Measurements from ENCODE around the gene NCDN.

The NCDN gene

DNA sequence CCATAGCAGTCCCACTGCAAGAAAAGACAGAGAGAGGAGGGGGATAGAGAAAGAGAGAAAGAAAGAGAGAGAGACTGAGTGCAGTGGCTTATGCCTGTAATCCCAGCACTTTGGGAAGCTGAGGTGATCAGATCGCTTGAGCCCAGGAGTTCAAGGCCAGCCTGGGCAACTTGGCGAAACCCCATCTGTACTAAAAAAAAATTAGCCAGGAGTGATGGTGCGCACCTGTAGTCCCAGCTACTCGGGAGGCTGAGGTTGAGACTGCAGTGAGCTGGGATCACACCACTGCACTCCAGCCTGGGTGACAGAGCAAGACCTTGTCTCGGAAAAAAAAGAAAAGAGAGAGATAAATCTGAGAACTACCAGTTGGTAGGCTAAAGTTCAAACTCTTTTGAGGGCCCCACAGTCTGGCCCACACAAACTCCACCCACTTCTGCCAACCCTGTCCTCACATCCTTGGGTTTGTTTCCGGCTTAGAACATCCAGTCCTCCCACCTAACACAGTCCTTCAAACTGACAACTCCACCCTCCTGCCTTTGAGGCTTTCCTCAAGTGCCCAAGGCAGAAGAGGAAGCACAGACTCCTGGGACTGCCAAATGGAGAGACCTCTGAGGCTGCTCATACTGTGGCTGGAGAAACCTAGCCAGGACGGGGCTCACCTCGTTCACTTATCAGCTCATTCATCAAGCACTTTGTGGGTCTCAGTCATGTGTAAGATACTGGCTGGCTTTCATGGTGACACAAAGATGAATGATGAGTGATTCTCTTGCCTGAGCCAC is 35.6 kb downstream of the NCDN start:
- DNase-seq: peak; percentile 53

DNA sequence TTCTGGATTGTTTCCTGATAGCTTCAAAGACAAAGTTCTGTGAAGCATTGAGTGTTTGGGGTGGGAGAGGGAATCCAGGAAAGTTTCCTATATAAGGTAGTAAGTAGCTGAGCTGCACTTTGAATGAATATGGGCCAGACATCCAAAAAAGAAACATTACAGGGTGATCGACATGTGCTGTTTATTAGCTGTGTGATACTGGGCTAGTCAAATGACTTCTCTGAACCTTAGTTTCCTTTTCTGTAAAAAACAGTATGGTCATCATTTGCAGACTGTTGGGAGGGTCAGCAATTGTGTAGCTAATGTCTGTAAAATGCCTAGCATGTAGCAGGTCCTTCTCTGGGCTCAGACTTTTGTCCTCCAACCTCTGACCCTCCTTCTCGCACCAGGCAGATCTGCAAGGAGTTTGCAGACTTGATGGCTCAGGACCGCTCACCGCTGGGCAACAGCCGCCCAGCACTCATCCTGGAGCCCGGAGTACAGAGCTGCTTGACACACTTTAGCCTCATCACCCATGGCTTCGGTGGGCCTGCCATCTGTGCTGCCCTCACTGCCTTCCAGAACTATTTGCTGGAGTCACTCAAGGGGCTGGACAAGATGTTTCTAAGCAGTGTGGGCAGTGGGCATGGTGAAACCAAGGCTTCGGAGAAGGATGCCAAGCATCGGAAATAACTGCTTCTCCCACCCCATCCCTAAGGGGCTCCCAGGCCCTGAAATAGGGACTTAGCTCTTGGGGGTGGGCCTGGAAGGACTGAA is 36.6 kb downstream of the NCDN start:
- peak; percentile 48 for DNase-seq

DNA sequence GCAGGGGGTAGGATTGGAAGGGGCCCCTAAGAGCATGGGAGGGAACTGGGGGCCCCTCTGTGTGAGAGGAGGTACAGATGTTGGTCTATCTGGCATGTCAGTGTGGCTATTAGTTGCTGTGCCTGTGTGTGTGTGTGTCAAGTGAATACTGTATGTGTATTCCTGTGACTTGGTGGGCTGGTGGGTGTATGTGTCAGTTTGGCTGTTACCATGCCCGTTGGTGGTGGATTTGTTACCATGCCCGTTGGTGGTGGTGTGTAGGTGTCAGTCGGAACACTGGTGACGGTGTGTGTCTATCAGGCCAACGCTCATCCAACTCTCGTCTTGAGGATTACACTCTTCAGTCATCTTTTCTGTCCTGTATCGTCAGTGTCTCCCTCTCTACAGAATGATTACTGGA is 38.1 kb downstream of the NCDN start:
- DNase-seq: peak; percentile 47

DNA sequence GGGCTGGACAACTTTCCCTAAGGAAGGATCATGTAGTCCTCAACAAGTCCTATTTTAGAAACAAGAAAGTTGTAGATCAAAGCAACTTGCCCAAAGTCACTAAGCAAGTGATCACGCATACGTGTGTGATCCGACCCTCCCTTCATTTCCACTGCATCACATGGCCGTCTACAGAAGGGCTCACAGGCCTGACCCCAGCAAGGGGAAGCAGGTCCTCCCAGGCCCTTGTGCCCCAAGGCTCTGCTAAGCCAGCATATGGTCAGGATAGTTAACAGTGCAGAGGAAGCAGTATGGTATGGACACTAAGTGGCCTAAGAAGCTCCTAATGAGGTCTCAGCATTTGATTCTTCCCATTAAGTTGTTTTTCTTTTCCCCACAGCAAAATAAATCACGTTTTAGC is 40.3 kb downstream of the NCDN start:
- peak; percentile 51 for DNase-seq

DNA sequence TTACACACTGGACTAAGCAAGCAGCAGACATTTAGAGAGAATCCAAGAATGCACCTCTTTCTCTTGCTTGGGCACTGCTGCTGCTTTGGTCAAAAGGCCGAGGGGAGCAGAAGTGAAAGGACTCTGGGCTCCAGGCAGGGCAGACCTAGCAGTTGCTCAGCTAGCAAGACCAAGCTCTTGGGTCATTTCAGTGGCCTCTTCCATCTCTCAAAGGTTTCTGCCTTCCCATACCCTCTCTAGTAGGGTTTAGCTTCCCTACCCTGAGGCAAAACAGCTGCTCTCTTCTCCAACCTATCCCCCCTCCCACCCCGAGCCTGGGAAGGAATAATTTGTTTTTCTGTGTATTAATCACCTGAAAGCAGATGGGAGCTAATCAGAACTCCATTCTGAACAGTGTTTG is 41.3 kb downstream of the NCDN start:
- DNase-seq: peak; percentile 51

DNA sequence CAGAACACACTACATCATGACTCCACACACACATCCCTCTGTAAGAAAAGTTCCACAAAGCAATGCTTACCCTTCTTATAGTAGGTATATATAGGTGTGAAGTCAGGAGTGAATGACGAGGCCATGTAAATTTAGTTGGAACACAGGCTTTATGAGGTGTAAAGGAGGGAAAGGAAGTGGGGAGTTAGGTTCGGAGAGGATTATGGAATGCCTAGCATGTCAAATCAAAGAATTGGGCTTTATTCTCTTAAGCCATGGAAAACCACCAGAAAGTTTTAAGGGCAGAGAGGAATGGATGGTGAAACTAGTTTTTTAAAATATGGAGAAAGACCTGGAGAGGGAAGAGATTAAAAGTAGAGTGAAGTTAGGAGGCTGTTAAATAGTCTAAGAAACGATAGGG is 41.8 kb downstream of the NCDN start:
- DNase-seq: no peak

DNA sequence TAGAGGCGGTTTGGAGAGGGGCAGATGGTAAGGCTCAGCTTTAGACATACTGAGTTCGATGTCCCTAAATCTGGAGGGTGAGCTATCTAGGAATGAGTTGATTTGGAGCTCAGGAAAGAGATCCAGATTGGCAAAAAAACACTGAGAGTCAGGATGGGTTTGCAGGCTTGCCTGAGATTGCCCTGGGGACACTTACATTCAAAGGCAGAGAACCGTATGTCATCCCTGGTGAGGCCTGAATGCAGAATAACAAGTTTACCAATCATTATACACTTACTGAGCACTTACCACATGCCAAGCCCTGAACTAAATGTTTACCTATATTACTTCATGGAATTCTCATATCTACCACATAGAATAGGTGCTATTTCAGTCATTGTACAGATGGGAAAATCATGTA is 43.0 kb downstream of the NCDN start:
- peak; percentile 1 for DNase-seq

DNA sequence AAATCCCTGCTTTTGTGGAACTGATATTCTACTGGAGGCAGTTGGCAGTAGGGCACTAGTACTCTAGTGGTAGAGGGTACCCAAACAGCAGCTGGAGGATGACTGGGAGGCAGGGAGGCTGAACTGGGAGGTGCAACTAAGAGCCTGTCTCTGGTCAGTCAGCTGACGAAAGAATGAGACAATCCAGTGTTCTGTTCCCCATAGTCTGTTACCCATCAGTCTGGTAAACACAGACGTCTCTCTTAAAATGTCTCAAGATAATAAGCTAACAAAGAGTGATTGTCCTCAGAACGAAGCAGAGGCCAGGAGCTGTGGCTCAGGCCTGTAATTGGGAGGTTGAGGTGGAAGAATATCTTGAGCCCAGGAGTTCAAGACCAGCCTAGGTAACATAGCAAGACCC is 45.9 kb downstream of the NCDN start:
- no peak for DNase-seq

DNA sequence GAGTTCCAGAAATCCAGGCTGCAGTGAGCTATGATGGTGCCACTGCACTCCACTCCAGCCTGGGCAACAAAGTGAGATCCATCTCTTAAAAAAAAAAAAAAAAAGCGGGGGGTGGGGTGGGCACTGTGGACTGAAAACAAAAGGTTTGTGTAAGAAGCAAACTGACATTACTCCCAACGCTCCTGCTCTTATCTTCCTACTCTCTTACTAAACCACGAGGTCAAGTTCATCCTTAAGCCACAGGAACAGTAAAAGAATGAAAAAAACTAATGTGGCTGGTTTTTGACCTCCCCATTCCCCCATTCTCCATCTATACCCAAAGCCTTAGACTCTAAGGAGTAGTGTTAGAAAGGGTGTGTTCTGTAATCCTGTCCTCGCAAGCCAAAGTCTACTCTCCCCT is 46.3 kb downstream of the NCDN start:
- DNase-seq: no peak

DNA sequence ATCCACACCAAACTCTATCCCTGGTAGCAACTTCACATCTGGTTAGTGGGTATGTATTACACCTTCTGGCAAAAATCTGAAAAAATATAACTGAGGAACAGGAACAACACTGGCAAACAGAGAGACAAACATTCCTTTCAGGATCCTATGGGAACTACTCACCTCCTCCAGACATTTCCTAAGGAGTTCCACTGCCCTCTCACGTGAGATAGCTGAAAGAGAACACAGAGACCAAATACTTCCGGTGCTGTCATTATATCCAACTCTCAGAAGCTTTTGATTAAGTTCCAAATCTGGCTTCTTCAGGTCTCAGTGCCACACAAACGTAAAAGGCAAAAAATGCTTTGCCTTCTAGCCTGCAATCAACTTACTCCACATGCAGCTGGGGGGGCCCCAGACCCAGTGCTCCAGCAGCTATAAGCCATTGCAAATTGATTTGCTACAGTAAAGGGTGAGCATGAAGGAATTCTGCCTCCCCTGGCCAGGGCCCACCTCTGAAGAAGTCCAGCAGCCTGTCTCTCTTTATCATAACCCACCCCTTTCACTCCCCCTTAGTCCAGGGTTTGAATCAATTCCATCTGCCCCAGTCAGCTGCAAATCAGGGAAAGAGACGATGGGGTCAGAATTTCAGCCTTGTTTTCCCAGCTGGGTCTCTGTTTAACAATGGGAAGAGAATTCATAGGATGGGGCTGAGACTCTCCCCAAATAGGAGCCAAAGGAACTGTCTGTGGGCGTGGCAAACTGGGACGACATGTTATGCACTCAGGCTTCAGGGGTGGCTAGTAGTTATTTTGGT is 47.7 kb downstream of the NCDN start:
- DNase-seq: no peak

DNA sequence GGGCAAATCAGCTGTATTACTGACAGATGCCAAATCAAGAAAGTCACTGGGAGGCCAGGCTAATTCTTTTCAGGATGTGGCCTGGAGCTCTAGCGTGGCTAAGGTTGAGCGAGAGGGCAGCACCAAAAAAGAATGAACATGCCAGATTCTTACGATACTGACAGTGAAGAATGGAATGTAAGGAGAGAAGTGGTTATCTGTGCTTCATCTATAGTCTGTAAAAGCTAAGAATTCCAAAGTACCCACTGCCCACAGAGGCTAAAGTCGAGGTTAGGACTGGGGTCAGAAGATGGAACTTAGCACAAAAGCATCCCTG is 48.2 kb downstream of the NCDN start:
- no peak for DNase-seq

DNA sequence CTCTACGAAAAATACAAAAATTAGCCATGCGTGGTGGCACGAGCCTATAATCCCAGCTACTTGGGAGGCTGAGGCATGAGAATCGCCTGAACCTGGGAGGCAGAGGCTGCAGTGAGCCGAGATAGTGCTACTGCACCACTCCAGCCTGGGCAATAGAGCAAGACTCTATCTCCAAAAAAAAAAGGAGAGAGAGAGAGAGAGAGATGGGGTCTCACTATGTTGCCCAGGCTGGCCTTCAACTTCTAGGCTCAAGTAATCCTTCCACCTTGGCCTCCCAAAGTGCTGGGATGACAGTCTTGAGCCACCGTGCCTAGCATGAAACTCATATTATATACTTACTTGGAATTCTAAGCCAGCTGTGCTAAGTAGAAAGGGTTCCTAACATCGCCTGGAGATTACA is 54.1 kb downstream of the NCDN start:
- no peak for DNase-seq

DNA sequence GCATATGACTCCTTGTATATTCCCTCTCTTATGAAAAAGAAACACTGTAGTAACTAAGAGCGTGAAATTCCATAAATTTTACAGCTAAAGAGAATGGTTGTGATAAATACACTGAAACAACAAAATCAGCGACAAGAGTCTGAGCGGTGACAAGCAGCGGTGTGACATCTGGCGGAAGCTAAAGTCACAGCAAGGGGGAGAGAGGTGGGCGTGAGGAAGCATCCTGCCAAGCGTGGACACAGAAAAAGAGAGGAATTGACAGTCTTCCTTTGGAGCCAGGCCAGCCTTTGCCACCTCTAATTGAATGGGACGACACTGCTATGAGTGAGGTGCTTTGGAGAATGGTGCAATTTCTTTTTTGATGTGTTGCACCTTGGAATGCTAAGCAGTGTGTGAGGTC is 57.8 kb downstream of the NCDN start:
- DNase-seq: no peak

Data from activated CD8-positive, alpha-beta memory T cell treated with anti-CD3 and anti-CD28 coated beads for 24 hours (primary cell).